IMR-90 (cell line): ENCODE measurements around the gene ATP2B1. TPM values are rescaled to one million over a fixed set of nuclear protein-coding genes. Genes with fewer than 3 reads are reported as not detected.

Experiments used
- ATAC-seq: fragments of 200-7000 bp; cut with Tn5 transposase; 2 replicates; pipeline ENCODE4 v1.9.1; 2020; ENCODE audit warnings: low read depth, mild to moderate bottlenecking, moderate library complexity
- BruUV-seq: library from RNA; stranded (reverse); fragments of 400-500 nt; replicated peaks from 2 replicates; lab custom pipeline; 2021; lab: Mats Ljungman, UMichigan
- CTCF ChIA-PET: fragments of 300-600 bp; formaldehyde crosslinking; extraction: SDS; loops from one replicate; lab custom pipeline; 2021; ENCODE audit warnings: antibody characterized with exemption; lab: Yijun Ruan, JAX
- POLR2A ChIA-PET: fragments of 300-600 bp; sonication (Branson Sonifier 250); formaldehyde crosslinking; loops from one replicate; lab custom pipeline; 2022; ENCODE audit warnings: antibody characterized with exemption; ENCODE audit not compliant: unreplicated experiment; lab: Charles Lee
- DNase-seq: peaks from one replicate; pipeline ENCODE4 v3.0.0; 2013
- H2AFZ ChIP-seq: replicated peaks from 2 replicates; pipeline ENCODE3; 2013; ENCODE audit warnings: low read length, mild to moderate bottlenecking; ENCODE audit not compliant: poor library complexity
- H2AK5ac ChIP-seq: 2 replicates; pipeline ENCODE4 v1.6.1; 2013; ENCODE audit warnings: low read depth, low read length, inconsistent platforms
- H2AK9ac ChIP-seq: replicated peaks from 2 replicates; pipeline ENCODE3; 2013; ENCODE audit warnings: mild to moderate bottlenecking, low read depth, low read length, moderate library complexity; ENCODE audit not compliant: poor library complexity
- H2BK120ac ChIP-seq: 2 replicates; pipeline ENCODE4 v1.6.1; 2013; ENCODE audit warnings: low read depth, low read length, inconsistent platforms
- H2BK15ac ChIP-seq: 3 replicates; pipeline ENCODE4 v1.6.1; 2013; ENCODE audit warnings: low read depth, low read length, inconsistent platforms
- H2BK20ac ChIP-seq: 2 replicates; pipeline ENCODE4 v1.6.1; 2013; ENCODE audit warnings: low read depth, mild to moderate bottlenecking, inconsistent platforms, low read length, moderate library complexity
- H2BK5ac ChIP-seq: 2 replicates; pipeline ENCODE4 v1.6.1; 2013; ENCODE audit warnings: mild to moderate bottlenecking, low read depth, low read length, inconsistent platforms; ENCODE audit not compliant: poor library complexity, severe bottlenecking
- H3K14ac ChIP-seq: replicated peaks from 2 replicates; pipeline ENCODE4 v1.6.1; 2013; ENCODE audit warnings: low read depth, low read length, inconsistent platforms
- H3K18ac ChIP-seq: 2 replicates; pipeline ENCODE4 v1.6.1; 2013; ENCODE audit warnings: low read depth, low read length, control low read depth
- H3K23ac ChIP-seq: 2 replicates; pipeline ENCODE4 v1.6.1; 2013; ENCODE audit warnings: low read depth, low read length, inconsistent platforms
- H3K27ac ChIP-seq: 2 replicates; pipeline ENCODE4 v1.5.1; 2013; ENCODE audit warnings: mild to moderate bottlenecking, control low read depth, low read length; ENCODE audit not compliant: insufficient read depth
- H3K27me3 ChIP-seq: 2 replicates; pipeline ENCODE4 v1.6.1; 2013; ENCODE audit warnings: low read length; ENCODE audit not compliant: control insufficient read depth, insufficient read depth
- H3K36me3 ChIP-seq: 2 replicates; pipeline ENCODE4 v1.6.1; 2013; ENCODE audit warnings: low read length, mixed read lengths; ENCODE audit not compliant: control insufficient read depth, insufficient read depth
- H3K4ac ChIP-seq: 2 replicates; pipeline ENCODE4 v1.6.1; 2013; ENCODE audit warnings: low read depth, low read length, inconsistent platforms
- H3K4me1 ChIP-seq: 2 replicates; pipeline ENCODE4 v1.6.1; 2013; ENCODE audit warnings: low read length, mixed read lengths; ENCODE audit not compliant: control insufficient read depth, insufficient read depth
- H3K4me2 ChIP-seq: 2 replicates; pipeline ENCODE4 v1.6.1; 2013; ENCODE audit warnings: low read depth, mild to moderate bottlenecking, control low read depth, low read length, moderate library complexity
- H3K4me3 ChIP-seq: 2 replicates; pipeline ENCODE4 v1.5.1; 2013; ENCODE audit warnings: low read depth, mild to moderate bottlenecking, control low read depth, low read length, moderate library complexity; ENCODE audit not compliant: insufficient read depth
- H3K56ac ChIP-seq: 2 replicates; pipeline ENCODE4 v1.6.1; 2013; ENCODE audit warnings: low read length, inconsistent platforms; ENCODE audit not compliant: insufficient read depth; ENCODE audit errors: extremely low read depth
- H3K79me1 ChIP-seq, 2 experiments: 2 replicates each; pipeline ENCODE4 v1.6.1; 2013; ENCODE audit warnings: low read length in 2 of 2, inconsistent platforms in 1 of 2, low read depth in 1 of 2
- H3K9ac ChIP-seq: 2 replicates; pipeline ENCODE4 v1.6.1; 2013; ENCODE audit warnings: low read depth, low read length, control low read depth
- H3K9me1 ChIP-seq: 2 replicates; pipeline ENCODE4 v1.6.1; 2013; ENCODE audit warnings: low read length, inconsistent platforms; ENCODE audit not compliant: insufficient read depth
- H3K9me3 ChIP-seq: 2 replicates; pipeline ENCODE4 v1.6.1; 2013; ENCODE audit warnings: low read length; ENCODE audit not compliant: control insufficient read depth, insufficient read depth
- H4K20me1 ChIP-seq: 2 replicates; pipeline ENCODE4 v1.6.1; 2013; ENCODE audit warnings: low read length, inconsistent platforms; ENCODE audit not compliant: insufficient read depth
- H4K5ac ChIP-seq: 2 replicates; pipeline ENCODE4 v1.6.1; 2013; ENCODE audit warnings: mild to moderate bottlenecking, low read depth, low read length, control low read depth
- H4K8ac ChIP-seq, 2 experiments: 2 replicates each; pipeline ENCODE4 v1.6.1; 2013; ENCODE audit warnings: low read depth in 2 of 2, low read length in 2 of 2, control low read depth in 1 of 2, inconsistent platforms in 1 of 2
- H4K91ac ChIP-seq: 2 replicates; pipeline ENCODE4 v1.6.1; 2013; ENCODE audit warnings: low read depth, low read length, inconsistent platforms; ENCODE audit not compliant: insufficient read depth
- MAFK ChIP-seq: IDR thresholded peaks from 2 replicates; pipeline ENCODE4 v1.6.1; 2012; ENCODE audit warnings: low read depth, low read length, improper control_type of control experiment
- RFX5 ChIP-seq: IDR thresholded peaks from 2 replicates; pipeline ENCODE4 v1.8.0; 2012; ENCODE audit warnings: low read depth, mild to moderate bottlenecking, low read length, moderate library complexity
- WGBS, 2 experiments: methylation state at CpG; one replicate each; pipeline versions ENCODE4 v1.1.5 to v1.1.7; 2013; ENCODE audit warnings: missing lambda C conversion rate in 2 of 2; ENCODE audit not compliant: insufficient read length in 1 of 2; ENCODE audit errors: extremely low coverage in 2 of 2; 5-methylcytosine and 5-hydroxymethylcytosine counted together
- dilution Hi-C: fragments of 300-500 bp; cut with HindIII; formaldehyde crosslinking; loops from one replicate; pipeline ENCODE4 v1.14.3; 2018; ENCODE audit warnings: low sequenced_read_pairs; ENCODE audit not compliant: unreplicated experiment
- in situ Hi-C: fragments of 300-500 bp; cut with MboI; formaldehyde crosslinking; loops from 3 replicates; pipeline ENCODE4 v1.14.3; 2019; ENCODE audit warnings: low sequenced_read_pairs, inconsistent platforms, mixed read lengths
- intact Hi-C: fragments of 100-400 bp; cut with micrococcal nuclease; formaldehyde crosslinking; loops from 2 replicates; pipeline ENCODE4 v1.10.0; 2022
- polyA plus RNA-seq, 3 experiments: library from polyadenylated mRNA; depleted of rRNA; stranded (reverse); fragments of >200 nt; gene quantifications; 2 replicates each; pipeline ENCODE4 v1.2.3, GENCODE V29; 2012; ENCODE audit warnings: low replicate concordance in 1 of 3
- total RNA-seq: library from RNA; depleted of rRNA; stranded (reverse); fragments of >200 nt; gene quantifications from 2 replicates; pipeline ENCODE4 v1.2.3, GENCODE V29; 2012

Gene ATP2B1
- total and polyA plus RNA-seq, 2 of the 4 experiments (the other 2 are of a cell fraction): 9.9 to 32.6 TPM

- Histone ChIP-seq H3K23ac (no peak overlapping the region), H2BK5ac (no peak overlapping the region), H3K18ac (no peak overlapping the region), H2AFZ (no peak overlapping the region), H4K91ac (no peak overlapping the region), H3K56ac (no peak overlapping the region), H3K9me1 (peaks cover 3% of the 10 kb centered on the region; the same call in 1 of the 2 replicates), H3K79me1 (no peaks in the 10 kb centered on the region), H4K8ac (no peak overlapping the region), H4K20me1 (no peaks in the 10 kb centered on the region), H2BK15ac (no peak overlapping the region), H3K4me2 (no peak overlapping the region), H2BK120ac (no peak overlapping the region), H3K4me1 (peaks cover 10% of the 10 kb centered on the region), H3K14ac (no peak overlapping the region), H3K27me3 (no peaks in the 10 kb centered on the region), H2AK5ac (no peak overlapping the region), H4K5ac (no peak overlapping the region), H3K36me3 (no peaks in the 10 kb centered on the region), H3K9ac (no peak overlapping the region), H3K27ac (no peak overlapping the region), H2BK20ac (no peak overlapping the region), H3K4ac (no peak overlapping the region), H3K9me3 (no peaks in the 10 kb centered on the region), H3K4me3 (no peak overlapping the region), H2AK9ac (no peak overlapping the region)
- ATAC-seq (no peak), DNase-seq (no peak)
- BruUV-seq: no TSS peak
- ChIA-PET CTCF (no interaction called here), POLR2A (no interaction called here)
- in situ Hi-C loops: no loop called here
- TF ChIP-seq RFX5 (no peak), MAFK (no peak)
- no CpG with 5 or more reads among the region's 3 CpGs for WGBS, 2 experiments
- dilution Hi-C loops: no loop called here
- intact Hi-C loops: no loop called here
Measured at GRCh38 chr12:89753997-89754396, 45.4 kb upstream of the ATP2B1 start.
